Left ventricle myocardium inferior (tissue), 1 donor: ENCODE results near the gene RSPH1. TPM values are rescaled to one million over a fixed set of nuclear protein-coding genes. Genes with fewer than 3 reads are reported as not detected.

Experiments
- DNase-seq: peaks from one replicate; pipeline ENCODE4 v3.0.0-alpha.2; 2020
- H3K27ac ChIP-seq: fragments of 200-600 bp; replicated peaks from 2 replicates; pipeline ENCODE4 v1.8.0; 2021
- H3K27me3 ChIP-seq: fragments of 200-600 bp; 2 replicates; pipeline ENCODE4 v1.8.0; 2021; ENCODE audit warnings: low read depth
- H3K36me3 ChIP-seq: fragments of 200-600 bp; 2 replicates; pipeline ENCODE4 v1.8.0; 2021
- H3K4me1 ChIP-seq: fragments of 200-600 bp; 2 replicates; pipeline ENCODE4 v1.8.0; 2021
- H3K4me3 ChIP-seq: fragments of 200-600 bp; 2 replicates; pipeline ENCODE4 v1.8.0; 2021; ENCODE audit warnings: mild to moderate bottlenecking, moderate library complexity
- H3K9me3 ChIP-seq: fragments of 200-600 bp; replicated peaks from 2 replicates; pipeline ENCODE4 v1.8.0; 2021
- intact Hi-C: fragments of 100-400 bp; cut with micrococcal nuclease; formaldehyde crosslinking; loops from one replicate; pipeline ENCODE4 v1.11.0; 2022
- total RNA-seq: library from RNA; stranded (reverse); fragmentation: NEBNext Ultra II Directional; extraction: Animal tissue kit (Norgen Biotek cat#: 25700); gene quantifications from one replicate; pipeline ENCODE4 v1.2.1, GENCODE V29; 2021
- TF ChIP-seq, protein P1 (sequence below): fragments of 200-600 bp; IDR thresholded peaks from 2 replicates; pipeline ENCODE4 v1.8.0; 2021; ENCODE audit warnings: antibody characterized with exemption, mild to moderate bottlenecking, borderline replicate concordance
- donor health status: DM: no; HTN: yes; CAD: no; lungs with severe emphysema.

RSPH1 gene
- total RNA-seq, 1 donor from 2014 or later = not detected

DNA sequence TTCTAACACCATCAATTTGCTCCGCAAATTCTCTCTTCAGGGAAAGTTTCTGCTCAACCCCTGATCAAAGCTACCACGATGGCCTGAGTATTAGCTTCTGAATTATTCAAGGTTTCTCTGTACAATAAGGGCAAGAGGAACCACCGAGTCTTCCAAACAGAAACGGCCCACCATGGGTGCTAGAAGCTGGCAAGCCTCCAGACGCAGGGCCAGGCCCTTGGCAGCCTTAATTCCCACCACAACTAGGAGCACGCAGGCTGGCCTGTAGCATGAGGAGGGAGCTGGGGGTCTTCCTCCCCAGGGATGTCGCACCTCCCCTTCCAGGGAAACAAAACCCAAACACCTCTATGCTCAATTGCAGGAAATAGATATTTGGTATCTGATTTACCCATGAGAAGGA lies 11.1 kb downstream of the RSPH1 start:
- Histone ChIP-seq H3K27ac (no peak overlapping the region), H3K36me3 (no peaks in the 10 kb centered on the region), H3K9me3 (no peaks in the 10 kb centered on the region), H3K4me1 (no peaks in the 10 kb centered on the region), H3K4me3 (no peak overlapping the region), H3K27me3 (peaks cover 27% of the 10 kb centered on the region)
- intact Hi-C loops = no loop called here
- no peak for DNase-seq
- TF ChIP-seq, protein P1, sequence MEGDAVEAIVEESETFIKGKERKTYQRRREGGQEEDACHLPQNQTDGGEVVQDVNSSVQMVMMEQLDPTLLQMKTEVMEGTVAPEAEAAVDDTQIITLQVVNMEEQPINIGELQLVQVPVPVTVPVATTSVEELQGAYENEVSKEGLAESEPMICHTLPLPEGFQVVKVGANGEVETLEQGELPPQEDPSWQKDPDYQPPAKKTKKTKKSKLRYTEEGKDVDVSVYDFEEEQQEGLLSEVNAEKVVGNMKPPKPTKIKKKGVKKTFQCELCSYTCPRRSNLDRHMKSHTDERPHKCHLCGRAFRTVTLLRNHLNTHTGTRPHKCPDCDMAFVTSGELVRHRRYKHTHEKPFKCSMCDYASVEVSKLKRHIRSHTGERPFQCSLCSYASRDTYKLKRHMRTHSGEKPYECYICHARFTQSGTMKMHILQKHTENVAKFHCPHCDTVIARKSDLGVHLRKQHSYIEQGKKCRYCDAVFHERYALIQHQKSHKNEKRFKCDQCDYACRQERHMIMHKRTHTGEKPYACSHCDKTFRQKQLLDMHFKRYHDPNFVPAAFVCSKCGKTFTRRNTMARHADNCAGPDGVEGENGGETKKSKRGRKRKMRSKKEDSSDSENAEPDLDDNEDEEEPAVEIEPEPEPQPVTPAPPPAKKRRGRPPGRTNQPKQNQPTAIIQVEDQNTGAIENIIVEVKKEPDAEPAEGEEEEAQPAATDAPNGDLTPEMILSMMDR = no peak

DNA sequence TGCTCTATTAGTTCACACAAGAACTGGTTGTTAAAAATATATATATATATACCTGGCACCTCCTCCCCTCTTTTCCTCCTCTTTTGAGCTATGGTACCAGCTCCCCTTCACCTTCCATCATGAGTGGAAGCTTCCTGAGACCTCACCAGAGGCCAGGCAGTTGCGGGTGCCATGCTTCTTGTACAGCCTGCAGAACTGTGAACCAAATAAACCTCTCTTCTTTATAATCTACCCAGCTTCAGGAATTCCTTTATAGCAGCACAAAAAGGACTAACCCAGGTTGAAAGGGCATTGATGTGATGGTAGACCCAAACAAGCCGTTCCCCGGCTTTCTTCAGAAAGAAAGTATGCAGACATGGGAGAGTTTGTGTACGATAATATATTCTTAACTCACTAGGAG lies 14.9 kb downstream of the RSPH1 start:
- intact Hi-C loops = no loop called here
- H3K4me1 ChIP-seq = no peaks in the 10 kb centered on the region
- TF ChIP-seq, protein P1 = no peak

DNA sequence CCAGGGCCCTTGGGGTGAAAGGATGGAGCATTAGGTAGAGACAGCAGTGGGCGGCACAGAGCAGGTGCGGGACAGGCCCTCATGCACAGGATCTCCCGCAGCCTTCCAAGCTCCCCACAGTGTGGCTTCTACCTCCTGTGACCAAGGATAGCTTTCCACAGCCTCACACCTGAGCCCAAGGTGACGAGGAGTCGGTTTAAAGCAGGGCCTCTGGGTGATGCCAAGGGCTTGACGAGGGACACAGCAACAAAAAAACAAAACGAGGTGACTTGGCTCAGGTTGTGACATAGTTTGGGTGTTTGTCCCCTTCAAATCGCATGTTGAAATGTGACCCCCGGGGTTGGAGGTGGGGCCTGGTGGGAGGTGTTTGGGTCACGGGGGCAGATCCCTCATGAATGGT lies 15.3 kb downstream of the RSPH1 start:
- TF ChIP-seq, protein P1 = no peak
- Histone ChIP-seq H3K27ac (no peak overlapping the region), H3K9me3 (no peaks in the 10 kb centered on the region), H3K36me3 (no peaks in the 10 kb centered on the region), H3K4me3 (no peak overlapping the region), H3K27me3 (peaks cover 6% of the 10 kb centered on the region), H3K4me1 (no peaks in the 10 kb centered on the region)
- no peak for DNase-seq
- intact Hi-C loops = no loop called here

More for the DNA sequence above, 14.9 kb downstream of the RSPH1 start:
- no peak overlapping the region for H3K27ac ChIP-seq
- H3K9me3 ChIP-seq = no peaks in the 10 kb centered on the region
- no peaks in the 10 kb centered on the region for H3K36me3 ChIP-seq
- H3K27me3 ChIP-seq = peaks cover 6% of the 10 kb centered on the region
- no peak overlapping the region for H3K4me3 ChIP-seq
- DNase-seq = no peak

DNA sequence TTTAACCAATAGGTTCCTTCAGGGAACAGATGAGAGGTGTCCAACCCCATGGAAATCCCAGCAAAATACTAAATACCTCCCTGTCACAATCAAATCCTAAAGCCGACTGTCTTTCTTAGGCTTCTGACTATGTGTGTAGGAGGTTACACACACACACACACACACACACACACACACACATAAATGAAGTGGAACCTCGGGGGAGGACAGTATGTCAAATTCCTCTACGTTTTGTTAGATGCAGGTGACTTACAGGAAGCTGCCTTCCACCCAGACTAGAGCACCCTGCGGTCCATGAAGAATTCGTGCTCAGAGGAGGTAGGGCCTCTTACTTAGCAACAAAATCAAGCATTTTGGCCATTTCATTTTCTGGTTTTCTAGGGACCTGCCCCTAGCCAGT lies 16.4 kb downstream of the RSPH1 start:
- Histone ChIP-seq H3K4me3 (no peak overlapping the region), H3K27ac (no peak overlapping the region), H3K36me3 (no peaks in the 10 kb centered on the region), H3K4me1 (no peaks in the 10 kb centered on the region), H3K9me3 (no peaks in the 10 kb centered on the region), H3K27me3 (peaks cover 8% of the 10 kb centered on the region)
- intact Hi-C loops = no loop called here
- DNase-seq = no peak
- TF ChIP-seq, protein P1 = no peak

DNA sequence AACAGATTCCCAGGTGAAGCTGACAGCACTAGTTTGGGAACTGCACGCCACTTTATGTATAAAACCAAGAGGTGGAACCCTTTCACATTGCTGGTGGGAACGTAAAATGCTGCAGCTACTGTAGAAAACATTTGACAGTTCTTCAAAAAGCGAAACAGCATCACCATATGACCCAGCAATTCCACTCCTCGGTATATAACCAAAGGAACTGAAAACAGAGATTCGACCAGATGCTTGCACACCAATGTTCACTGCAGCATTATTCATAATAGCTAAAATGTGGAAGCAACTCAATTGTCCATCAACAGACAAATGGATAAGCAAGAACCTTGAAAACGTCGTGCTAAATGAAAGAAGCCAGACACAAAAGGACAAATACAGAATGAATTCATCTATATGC lies 17.5 kb downstream of the RSPH1 start:
- DNase-seq = no peak
- H3K36me3 ChIP-seq = no peaks in the 10 kb centered on the region
- H3K9me3 ChIP-seq = no peaks in the 10 kb centered on the region
- TF ChIP-seq, protein P1 = no peak
- H3K4me3 ChIP-seq = no peak overlapping the region
- peaks cover 18% of the 10 kb centered on the region for H3K27me3 ChIP-seq
- no peaks in the 10 kb centered on the region for H3K4me1 ChIP-seq
- no peak overlapping the region for H3K27ac ChIP-seq
- intact Hi-C loops = no loop called here
